ENCODE data around the gene C12orf56.

- TF ChIP-seq REST (IDR thresholded peaks at IDR 0.05; ENCODE audit: low read depth): no peak
- TF ChIP-seq CEBPB (IDR thresholded peaks at IDR 0.05): no peak
- no peak for TF ChIP-seq EP300 (IDR thresholded peaks at IDR 0.05; ENCODE audit: borderline replicate concordance)
- TF ChIP-seq TAF1 (IDR thresholded peaks at IDR 0.05; ENCODE audit: low read depth): no peak
- TF ChIP-seq MAX (IDR thresholded peaks at IDR 0.05): no peak
- no peak for TF ChIP-seq FOXM1 (IDR thresholded peaks at IDR 0.05; ENCODE audit: borderline replicate concordance, low read depth)
- no peak for TF ChIP-seq RAD21 (IDR thresholded peaks at IDR 0.05; ENCODE audit: low read depth)
- no peak for TF ChIP-seq YY1 (IDR thresholded peaks at IDR 0.05; ENCODE audit: low read depth)
- TF ChIP-seq TCF12 (IDR thresholded peaks at IDR 0.05; ENCODE audit: low read depth): no peak
- no peak for TF ChIP-seq CREB1 (IDR thresholded peaks at IDR 0.05; ENCODE audit: low read depth)
- no peak for TF ChIP-seq USF1 (IDR thresholded peaks at IDR 0.05)
- no peak for TF ChIP-seq TEAD4 (IDR thresholded peaks at IDR 0.05)
- no peak for TF ChIP-seq EGR1 (IDR thresholded peaks at IDR 0.05)
Measured at GRCh38 chr12:64278421-64278820, 112.1 kb downstream of the C12orf56 start.
